HEK293T (cell line): ENCODE data around the gene ZNF341.

Experiments
- ARNT ChIP-seq: fragments of 450-650 bp; IDR thresholded peaks from 2 replicates; pipeline ENCODE4 v1.6.1; 2017; ENCODE audit warnings: mild to moderate bottlenecking
- BHLHE40 ChIP-seq: fragments of 450-650 bp; IDR thresholded peaks from 2 replicates; pipeline ENCODE4 v1.6.1; 2016; ENCODE audit warnings: mild to moderate bottlenecking, moderate library complexity, borderline replicate concordance
- ELF4 ChIP-seq: fragments of 450-650 bp; IDR thresholded peaks from 2 replicates; pipeline ENCODE4 v1.6.1; 2017; ENCODE audit warnings: antibody characterized with exemption
- FOXA1 ChIP-seq: fragments of 450-650 bp; IDR thresholded peaks from 2 replicates; pipeline ENCODE4 v1.6.1; 2016; ENCODE audit warnings: mild to moderate bottlenecking
- FOXK2 ChIP-seq: fragments of 450-650 bp; IDR thresholded peaks from 2 replicates; pipeline ENCODE4 v1.6.1; 2016; ENCODE audit warnings: mild to moderate bottlenecking
- FOXM1 ChIP-seq: fragments of 450-650 bp; IDR thresholded peaks from 2 replicates; pipeline ENCODE4 v1.6.1; 2017; ENCODE audit warnings: mild to moderate bottlenecking, borderline replicate concordance
- HDGF ChIP-seq: fragments of 450-650 bp; IDR thresholded peaks from 2 replicates; pipeline ENCODE4 v1.6.1; 2017; ENCODE audit warnings: antibody characterized with exemption, borderline replicate concordance
- NFRKB ChIP-seq: fragments of 450-650 bp; IDR thresholded peaks from 2 replicates; pipeline ENCODE4 v1.6.1; 2016; ENCODE audit warnings: mild to moderate bottlenecking, moderate library complexity
- SP1 ChIP-seq: fragments of 450-650 bp; IDR thresholded peaks from 2 replicates; pipeline ENCODE4 v1.6.1; 2017
- SUZ12 ChIP-seq: fragments of 450-650 bp; IDR thresholded peaks from 2 replicates; pipeline ENCODE4 v1.6.1; 2016; ENCODE audit warnings: mild to moderate bottlenecking
- TARDBP ChIP-seq: fragments of 450-650 bp; IDR thresholded peaks from 2 replicates; pipeline ENCODE4 v1.6.1; 2016
- ZNF384 ChIP-seq: fragments of 450-650 bp; IDR thresholded peaks from 2 replicates; pipeline ENCODE4 v1.6.1; 2016
- TF ChIP-seq, protein P1 (sequence below): fragments of 450-650 bp; IDR thresholded peaks from 2 replicates; pipeline ENCODE4 v1.6.1; 2016

DNA sequence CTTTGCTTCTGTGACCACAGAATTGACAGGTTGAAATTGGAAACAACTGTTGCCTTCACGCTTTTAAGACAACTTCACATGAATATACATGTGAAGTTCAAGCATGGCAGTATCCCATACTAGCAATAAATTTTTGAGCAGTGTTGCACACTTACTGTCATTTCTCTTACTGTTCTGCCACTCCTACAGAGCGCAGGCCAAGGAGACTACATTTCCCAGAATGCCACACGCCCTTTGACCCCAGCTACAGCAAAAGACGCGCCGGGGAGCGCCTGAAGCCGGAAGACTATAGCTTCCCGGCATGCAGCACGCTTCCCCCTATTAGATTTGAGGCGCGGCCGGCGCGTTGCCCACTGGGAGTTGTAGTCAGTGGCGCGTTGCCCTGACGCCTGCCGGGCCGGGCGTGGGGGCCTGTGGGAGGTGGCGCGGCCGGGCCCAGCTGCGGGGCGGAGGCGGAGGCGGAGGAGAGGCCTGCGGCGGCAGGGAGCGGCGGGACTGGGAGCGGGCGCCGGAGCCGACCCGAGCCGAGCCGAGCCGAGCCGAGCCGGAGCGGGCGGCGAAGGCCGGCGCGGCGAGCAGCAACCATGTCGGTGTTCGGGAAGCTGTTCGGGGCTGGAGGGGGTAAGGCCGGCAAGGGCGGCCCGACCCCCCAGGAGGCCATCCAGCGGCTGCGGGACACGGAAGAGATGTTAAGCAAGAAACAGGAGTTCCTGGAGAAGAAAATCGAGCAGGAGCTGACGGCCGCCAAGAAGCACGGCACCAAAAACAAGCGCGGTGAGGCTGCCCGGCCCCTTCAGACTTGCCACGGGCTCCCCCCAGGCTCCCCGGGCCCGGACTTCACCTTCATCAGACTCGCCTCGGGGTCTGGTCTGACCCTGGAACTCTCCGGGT lies 79.3 kb downstream of the ZNF341 start, which contains the start of gene CHMP4B:
- TF ChIP-seq BHLHE40 (no peak), ARNT (no peak), TARDBP (no peak), FOXM1 (no peak), SP1 (no peak), ZNF384 (no peak), FOXA1 (no peak), FOXK2 (no peak), NFRKB (no peak), ELF4 (peak; percentile 98), HDGF (no peak), SUZ12 (peak; percentile 89)
- TF ChIP-seq, protein P1, sequence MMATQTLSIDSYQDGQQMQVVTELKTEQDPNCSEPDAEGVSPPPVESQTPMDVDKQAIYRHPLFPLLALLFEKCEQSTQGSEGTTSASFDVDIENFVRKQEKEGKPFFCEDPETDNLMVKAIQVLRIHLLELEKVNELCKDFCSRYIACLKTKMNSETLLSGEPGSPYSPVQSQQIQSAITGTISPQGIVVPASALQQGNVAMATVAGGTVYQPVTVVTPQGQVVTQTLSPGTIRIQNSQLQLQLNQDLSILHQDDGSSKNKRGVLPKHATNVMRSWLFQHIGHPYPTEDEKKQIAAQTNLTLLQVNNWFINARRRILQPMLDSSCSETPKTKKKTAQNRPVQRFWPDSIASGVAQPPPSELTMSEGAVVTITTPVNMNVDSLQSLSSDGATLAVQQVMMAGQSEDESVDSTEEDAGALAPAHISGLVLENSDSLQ: peak; percentile 27; the same call in 1 of the 2 replicates
